Smooth muscle cell (in vitro differentiated cells): Measurements from ENCODE around the gene PFKM. TPM values are rescaled to one million over a fixed set of nuclear protein-coding genes. Genes with fewer than 3 reads are reported as not detected.

ENCODE experiments used
- DNase-seq: peaks from one replicate; lab custom pipeline; 2025; ENCODE audit not compliant: unreplicated experiment; lab: John Stamatoyannopoulos, UW
- H2AFZ ChIP-seq: fragments of 200-600 bp; sonication (generic); 2 replicates; pipeline ENCODE4 v1.6.0; 2016; ENCODE audit warnings: antibody characterized with exemption, low read depth, mild to moderate bottlenecking
- H3F3A ChIP-seq: fragments of 200-600 bp; sonication (generic); 2 replicates; pipeline ENCODE4 v1.6.0; 2017; ENCODE audit warnings: antibody characterized with exemption, low read depth
- H3K27ac ChIP-seq: fragments of 200-600 bp; sonication (generic); 2 replicates; pipeline ENCODE4 v1.5.1; 2016; ENCODE audit warnings: low read depth, mild to moderate bottlenecking
- H3K27me3 ChIP-seq: fragments of 200-600 bp; sonication (generic); 2 replicates; pipeline ENCODE4 v1.6.1; 2016; ENCODE audit warnings: low read depth, mild to moderate bottlenecking
- H3K36me3 ChIP-seq: fragments of 200-600 bp; sonication (generic); 2 replicates; pipeline ENCODE4 v1.5.1; 2016; ENCODE audit warnings: low read depth
- H3K4me1 ChIP-seq: fragments of 200-600 bp; sonication (generic); 2 replicates; pipeline ENCODE4 v1.5.1; 2016; ENCODE audit warnings: low read depth
- H3K4me2 ChIP-seq: fragments of 200-600 bp; sonication (generic); 2 replicates; pipeline ENCODE4 v1.6.0; 2016; ENCODE audit warnings: mild to moderate bottlenecking
- H3K4me3 ChIP-seq: fragments of 200-600 bp; sonication (generic); 2 replicates; pipeline ENCODE4 v1.5.1; 2016; ENCODE audit warnings: mild to moderate bottlenecking
- H3K79me2 ChIP-seq: fragments of 200-600 bp; sonication (generic); 2 replicates; pipeline ENCODE4 v1.6.0; 2016; ENCODE audit warnings: low read depth, mild to moderate bottlenecking
- H3K9ac ChIP-seq: fragments of 200-600 bp; sonication (generic); 2 replicates; pipeline ENCODE4 v1.6.0; 2016; ENCODE audit warnings: low read depth
- H3K9me3 ChIP-seq: fragments of 200-600 bp; sonication (generic); replicated peaks from 2 replicates; pipeline ENCODE4 v1.5.1; 2016; ENCODE audit warnings: low read depth
- H4K20me1 ChIP-seq: fragments of 200-600 bp; sonication (generic); 2 replicates; pipeline ENCODE4 v1.6.0; 2016; ENCODE audit warnings: low read depth
- WGBS: methylation state at CpG from one replicate; pipeline ENCODE4 v1.1.7; 2016; ENCODE audit warnings: low lambda C conversion rate; 5-methylcytosine and 5-hydroxymethylcytosine counted together
- polyA plus RNA-seq: library from polyadenylated mRNA; unstranded; fragments of >200 nt; fragmentation: Nextera tagmentation; extraction: Ambion mirVana; gene quantifications from 2 replicates; pipeline ENCODE4 v1.2.1, GENCODE V29; 2016
- total RNA-seq: library from RNA; depleted of rRNA; stranded (reverse); fragments of >200 nt; gene quantifications from 2 replicates; pipeline ENCODE4 v1.2.3, GENCODE V29; 2014
- TF ChIP-seq, protein P1 (sequence below): fragments of 200-600 bp; sonication (generic); IDR thresholded peaks from 2 replicates; pipeline ENCODE4 v1.5.1; 2017; ENCODE audit warnings: borderline replicate concordance, mild to moderate bottlenecking, antibody characterized with exemption; ENCODE audit not compliant: insufficient read depth, poor library complexity, severe bottlenecking

Gene PFKM
- total and polyA plus RNA-seq, 2 experiments from 2014 or later, result 26.6 to 37.1 TPM

DNA sequence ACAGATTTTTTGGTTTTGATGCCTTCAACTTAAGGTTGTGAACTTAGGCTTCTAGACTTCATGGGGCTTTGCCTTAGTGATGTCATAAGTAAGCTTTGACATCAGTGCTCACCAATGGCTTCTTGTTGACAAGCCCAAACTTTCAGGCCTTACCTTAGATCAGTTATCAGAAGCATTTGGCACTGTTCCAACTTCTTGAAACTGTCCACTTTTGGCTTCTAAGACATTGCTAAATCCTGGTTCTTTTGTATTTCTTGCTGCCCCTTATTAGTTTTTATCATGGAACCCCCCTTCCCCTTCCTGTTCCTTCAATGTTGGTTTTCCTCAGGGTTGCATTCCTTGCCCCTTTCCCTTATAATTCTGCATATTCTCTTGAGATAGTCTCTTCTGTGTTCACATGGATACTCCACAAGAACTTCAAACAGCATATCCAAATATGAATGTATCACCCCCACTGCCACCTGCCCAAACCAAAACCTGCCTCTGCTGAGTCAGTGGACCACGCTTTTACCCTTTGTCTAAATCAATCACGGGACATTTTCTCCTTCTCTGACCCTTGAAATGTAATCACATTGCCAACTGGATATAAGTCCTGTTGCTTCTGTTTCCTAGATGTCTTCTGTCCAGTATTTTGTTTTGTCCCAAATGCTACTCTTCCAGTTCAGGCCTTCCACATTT, 7.9 kb downstream of the PFKM start:
- Histone ChIP-seq H3K9me3 (no peaks in the 10 kb centered on the region), H4K20me1 (peaks cover 4% of the 10 kb centered on the region), H3K36me3 (peaks cover 9% of the 10 kb centered on the region), H3K27ac (no peak overlapping the region), H3K4me1 (peaks cover 12% of the 10 kb centered on the region), H2AFZ (no peak overlapping the region), H3K4me3 (no peak overlapping the region), H3K79me2 (no peaks in the 10 kb centered on the region), H3K9ac (no peak overlapping the region), H3F3A (no peaks in the 10 kb centered on the region), H3K27me3 (no peaks in the 10 kb centered on the region), H3K4me2 (no peak overlapping the region)
- TF ChIP-seq, protein P1, sequence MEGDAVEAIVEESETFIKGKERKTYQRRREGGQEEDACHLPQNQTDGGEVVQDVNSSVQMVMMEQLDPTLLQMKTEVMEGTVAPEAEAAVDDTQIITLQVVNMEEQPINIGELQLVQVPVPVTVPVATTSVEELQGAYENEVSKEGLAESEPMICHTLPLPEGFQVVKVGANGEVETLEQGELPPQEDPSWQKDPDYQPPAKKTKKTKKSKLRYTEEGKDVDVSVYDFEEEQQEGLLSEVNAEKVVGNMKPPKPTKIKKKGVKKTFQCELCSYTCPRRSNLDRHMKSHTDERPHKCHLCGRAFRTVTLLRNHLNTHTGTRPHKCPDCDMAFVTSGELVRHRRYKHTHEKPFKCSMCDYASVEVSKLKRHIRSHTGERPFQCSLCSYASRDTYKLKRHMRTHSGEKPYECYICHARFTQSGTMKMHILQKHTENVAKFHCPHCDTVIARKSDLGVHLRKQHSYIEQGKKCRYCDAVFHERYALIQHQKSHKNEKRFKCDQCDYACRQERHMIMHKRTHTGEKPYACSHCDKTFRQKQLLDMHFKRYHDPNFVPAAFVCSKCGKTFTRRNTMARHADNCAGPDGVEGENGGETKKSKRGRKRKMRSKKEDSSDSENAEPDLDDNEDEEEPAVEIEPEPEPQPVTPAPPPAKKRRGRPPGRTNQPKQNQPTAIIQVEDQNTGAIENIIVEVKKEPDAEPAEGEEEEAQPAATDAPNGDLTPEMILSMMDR, result no peak
- WGBS, result 100% methylated on average over 2 of the region's 2 CpGs
- DNase-seq, result no peak

DNA sequence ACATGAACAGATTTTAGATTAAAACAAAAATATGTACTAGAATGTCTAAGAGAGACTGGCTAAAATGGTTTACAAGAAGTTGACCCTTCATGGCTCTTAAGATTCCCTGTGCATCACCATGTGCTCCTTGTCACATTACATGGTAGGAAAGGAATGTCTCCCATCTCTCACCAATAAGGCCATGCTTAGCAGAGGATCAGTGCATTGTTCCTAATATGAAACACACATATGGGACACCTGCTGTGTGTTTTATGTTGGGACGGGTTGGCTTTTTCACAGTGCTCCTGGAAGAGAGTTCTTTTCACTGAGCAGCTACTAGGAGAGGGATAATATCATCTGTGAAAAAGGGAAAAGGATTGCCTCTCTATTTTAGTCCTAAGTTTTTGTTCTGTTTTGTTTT, 9.6 kb downstream of the PFKM start:
- Histone ChIP-seq H3K79me2 (no peaks in the 10 kb centered on the region), H2AFZ (no peak overlapping the region), H3K4me1 (no peaks in the 10 kb centered on the region), H3K9ac (no peak overlapping the region), H3K27me3 (no peaks in the 10 kb centered on the region), H3K4me2 (no peak overlapping the region), H3K36me3 (peaks cover 9% of the 10 kb centered on the region), H3K4me3 (no peak overlapping the region), H3F3A (no peaks in the 10 kb centered on the region), H3K27ac (no peak overlapping the region), H3K9me3 (no peaks in the 10 kb centered on the region), H4K20me1 (no peaks in the 10 kb centered on the region)
- TF ChIP-seq, protein P1, result no peak
- 100% methylated on average over 1 of the region's 1 CpG for WGBS
- no peak for DNase-seq

DNA sequence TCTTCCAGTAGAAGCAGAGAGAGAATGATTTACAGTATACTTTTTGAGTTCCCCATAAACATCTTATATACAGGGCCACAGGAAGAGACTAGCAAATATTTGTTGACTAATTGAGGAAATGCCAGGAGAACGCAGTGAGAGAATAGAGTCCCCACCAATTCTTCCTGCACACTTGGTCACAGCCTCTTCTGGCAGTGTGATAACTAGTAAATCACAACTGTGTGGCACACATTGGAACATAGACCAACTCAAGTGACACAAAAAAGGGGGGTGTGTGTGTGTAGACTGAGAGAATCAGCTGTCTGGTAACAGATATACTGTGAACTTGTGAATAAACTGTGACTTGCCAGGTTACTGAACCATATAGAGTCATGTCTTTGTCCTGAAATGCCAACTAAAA, 10.2 kb downstream of the PFKM start:
- Histone ChIP-seq H3K36me3 (peaks cover 9% of the 10 kb centered on the region), H3K9me3 (no peaks in the 10 kb centered on the region), H3K4me3 (no peak overlapping the region), H3K4me2 (no peak overlapping the region), H3K79me2 (no peaks in the 10 kb centered on the region), H3F3A (no peaks in the 10 kb centered on the region), H3K27ac (no peak overlapping the region), H4K20me1 (no peaks in the 10 kb centered on the region), H3K4me1 (no peaks in the 10 kb centered on the region), H3K27me3 (no peaks in the 10 kb centered on the region), H2AFZ (no peak overlapping the region), H3K9ac (no peak overlapping the region)
- TF ChIP-seq, protein P1, result no peak
- 47% methylated on average over 1 of the region's 1 CpG for WGBS
- DNase-seq, result no peak

DNA sequence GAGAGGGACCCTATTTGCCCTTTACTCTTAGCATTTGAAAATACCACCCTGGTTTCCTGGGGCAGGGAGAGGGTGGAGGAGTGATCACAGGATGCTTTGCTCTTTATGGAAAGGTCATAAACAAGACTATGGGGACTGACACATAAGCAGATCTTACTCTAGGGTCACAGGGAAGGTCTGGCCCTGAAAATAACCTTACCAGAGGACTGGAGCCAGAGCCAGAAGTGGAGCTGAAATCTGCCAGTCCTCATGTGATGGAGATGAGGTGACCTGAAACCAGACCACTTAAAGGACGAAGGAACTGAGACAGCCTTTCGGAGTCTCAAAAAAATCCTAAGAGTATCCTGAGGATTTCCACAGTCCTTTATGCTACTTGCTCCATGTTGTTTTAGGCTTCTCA, 12.4 kb downstream of the PFKM start:
- WGBS, result 95% methylated on average over 2 of the region's 2 CpGs
- H3K27ac ChIP-seq, result no peak overlapping the region
- no peaks in the 10 kb centered on the region for H3F3A ChIP-seq
- no peaks in the 10 kb centered on the region for H3K27me3 ChIP-seq
- TF ChIP-seq, protein P1, result no peak
- H3K36me3 ChIP-seq, result peaks cover 8% of the 10 kb centered on the region
- no peak overlapping the region for H2AFZ ChIP-seq
- H4K20me1 ChIP-seq, result no peaks in the 10 kb centered on the region
- no peak overlapping the region for H3K4me3 ChIP-seq
- no peak overlapping the region for H3K9ac ChIP-seq
- no peaks in the 10 kb centered on the region for H3K79me2 ChIP-seq
- H3K4me1 ChIP-seq, result no peaks in the 10 kb centered on the region
- no peak overlapping the region for H3K4me2 ChIP-seq
- no peaks in the 10 kb centered on the region for H3K9me3 ChIP-seq
- DNase-seq, result no peak
